GM21619 (cell line): ENCODE data around the gene DLGAP1.
"Not testable (repeated sequence)": the region's sequence is repeated elsewhere in the genome, so short reads cannot be mapped to it uniquely, and the experiment has no call there.

Experiments used
- ATAC-seq: cut with Tn5 transposase; IDR thresholded peaks from one replicate; pipeline ENCODE4 v1.9.1; 2021; ENCODE audit not compliant: unreplicated experiment

The DLGAP1 gene

DNA sequence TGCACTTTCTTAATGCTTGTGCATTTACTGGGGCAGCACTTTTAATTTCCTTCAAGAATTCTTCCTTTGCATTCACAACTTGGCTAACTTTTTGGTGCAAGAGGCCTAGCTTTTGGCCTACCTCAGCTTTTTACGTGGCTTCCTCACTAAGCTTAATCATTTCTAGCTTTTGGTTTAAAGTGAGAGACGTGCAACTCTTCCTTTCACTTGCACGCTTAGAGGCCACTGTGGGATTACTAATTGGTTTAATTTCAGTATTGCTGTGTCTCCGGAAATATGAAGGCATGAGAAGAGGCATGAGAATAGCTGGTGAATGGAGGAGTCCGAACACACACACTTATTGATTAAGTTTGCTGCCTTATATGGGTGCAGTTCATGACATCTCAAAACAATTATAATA lies 354.1 kb downstream of the DLGAP1 start:
- ATAC-seq = no peak

DNA sequence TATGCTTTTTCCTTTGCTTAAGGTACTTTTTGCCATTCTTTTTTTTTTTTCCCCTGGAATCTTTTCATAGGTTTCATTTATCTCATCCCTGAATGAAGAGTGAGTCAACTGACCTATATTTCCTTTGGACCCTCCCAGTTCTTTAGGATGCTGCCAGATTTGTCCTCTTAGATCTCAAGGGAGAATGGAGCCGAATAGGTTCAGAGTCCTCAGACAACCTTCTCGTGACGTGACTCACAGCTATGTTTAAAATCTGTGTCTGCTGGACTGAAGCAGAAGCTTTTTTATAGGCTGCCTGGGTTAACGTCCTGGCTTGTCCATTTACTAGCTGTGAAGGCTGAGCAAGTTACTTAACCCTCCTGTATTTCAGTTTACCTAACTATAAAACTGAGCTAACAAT lies 358.6 kb downstream of the DLGAP1 start:
- ATAC-seq = no peak

DNA sequence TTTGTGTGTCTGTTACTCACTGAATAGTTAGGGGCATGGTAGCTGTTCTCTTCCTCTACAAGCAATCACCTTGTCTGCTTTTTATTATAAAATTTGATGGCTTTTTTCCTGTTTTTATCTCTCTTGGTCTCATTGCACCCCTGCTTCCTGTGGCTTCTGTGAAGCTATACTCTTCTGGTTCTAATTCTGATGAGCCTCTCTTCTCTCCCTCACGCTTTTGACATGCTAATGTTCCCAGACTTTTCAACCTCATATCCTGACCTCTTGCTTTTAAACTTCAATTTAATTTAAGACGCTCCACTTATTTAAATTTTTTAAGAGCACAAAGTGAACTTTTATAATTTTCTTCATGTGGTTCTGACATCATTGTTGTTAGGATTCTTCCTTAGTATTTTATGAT lies 361.4 kb downstream of the DLGAP1 start:
- ATAC-seq = no peak

DNA sequence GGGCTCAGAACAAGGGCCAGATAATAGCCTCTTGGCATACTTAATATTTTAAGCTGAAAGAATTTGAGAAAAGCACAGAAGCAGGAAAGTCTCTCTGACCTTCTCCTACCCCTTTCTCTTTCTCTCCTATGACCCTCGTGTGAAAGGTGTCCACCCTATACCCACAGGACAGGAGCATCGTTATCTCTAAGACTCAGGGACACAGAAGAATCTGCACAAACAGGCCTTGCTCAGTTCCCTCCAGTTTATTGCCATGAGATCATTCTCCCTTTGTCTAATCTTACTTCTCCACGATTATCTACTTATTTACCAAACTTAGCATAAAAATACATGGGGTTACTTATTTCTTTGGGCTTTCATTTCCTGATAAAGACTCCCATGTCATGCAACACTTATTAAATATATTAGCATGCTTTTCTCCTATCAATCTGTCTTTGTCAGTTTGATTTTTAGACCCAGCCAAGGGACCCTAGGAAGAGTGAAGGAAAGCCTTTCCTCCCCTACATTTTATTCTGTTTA lies 370.7 kb downstream of the DLGAP1 start:
- ATAC-seq = no peak

DNA sequence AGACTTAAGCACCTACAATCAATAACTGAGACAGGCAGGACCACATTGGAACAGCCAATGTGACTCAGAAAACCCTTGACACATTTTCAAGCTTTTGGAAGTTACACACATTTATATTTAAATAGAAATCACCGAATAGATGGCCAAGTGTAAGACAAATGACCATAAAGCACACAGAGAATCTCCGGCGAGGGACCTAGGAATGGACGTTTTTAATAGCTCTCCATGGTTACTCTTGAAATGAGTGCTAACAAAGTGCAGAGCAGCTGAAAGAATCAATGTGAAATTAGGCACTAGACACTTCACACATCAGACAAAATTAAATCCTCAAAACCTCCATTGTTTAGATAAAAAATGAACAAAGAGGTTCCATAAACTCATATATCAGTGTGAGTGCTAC lies 376.9 kb downstream of the DLGAP1 start:
- no peak for ATAC-seq

DNA sequence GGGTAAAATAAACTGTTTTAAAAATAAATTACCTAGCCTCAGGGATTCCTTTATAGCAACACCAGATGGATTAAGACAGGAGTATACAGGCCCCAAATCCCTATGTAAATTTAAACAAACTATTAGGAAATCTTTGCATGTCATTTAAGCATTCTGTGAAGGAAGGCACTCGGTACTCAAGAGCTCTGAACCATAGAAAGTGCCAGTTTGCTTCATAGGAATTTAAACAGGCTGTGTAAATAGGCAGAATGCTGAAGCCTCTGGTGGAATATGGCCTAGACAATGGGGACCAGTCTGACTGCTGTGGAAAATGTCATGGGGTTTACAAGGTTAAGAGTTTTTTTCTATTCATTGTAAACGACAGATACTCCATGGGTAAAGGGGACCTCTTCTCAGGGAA lies 377.4 kb downstream of the DLGAP1 start:
- no peak for ATAC-seq

DNA sequence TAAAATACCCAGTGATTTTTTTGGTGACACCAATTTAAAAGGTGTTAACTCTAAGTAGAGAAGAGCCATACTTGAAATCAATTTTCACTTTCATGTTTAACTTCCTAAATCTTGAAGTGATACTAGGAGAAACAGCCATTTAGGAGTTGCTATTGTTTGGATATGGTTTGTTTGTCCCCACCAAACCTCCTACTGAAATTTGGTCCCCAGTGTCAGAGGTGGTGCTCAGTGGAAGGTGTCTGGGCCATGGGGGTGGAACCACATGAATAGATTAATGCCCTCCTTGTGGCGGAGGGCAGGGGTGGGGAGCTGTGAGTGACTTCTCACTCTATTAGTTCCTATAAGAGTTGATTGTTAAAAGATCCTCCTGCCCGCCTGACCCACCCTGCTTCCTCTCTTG lies 377.9 kb downstream of the DLGAP1 start:
- ATAC-seq = no peak

DNA sequence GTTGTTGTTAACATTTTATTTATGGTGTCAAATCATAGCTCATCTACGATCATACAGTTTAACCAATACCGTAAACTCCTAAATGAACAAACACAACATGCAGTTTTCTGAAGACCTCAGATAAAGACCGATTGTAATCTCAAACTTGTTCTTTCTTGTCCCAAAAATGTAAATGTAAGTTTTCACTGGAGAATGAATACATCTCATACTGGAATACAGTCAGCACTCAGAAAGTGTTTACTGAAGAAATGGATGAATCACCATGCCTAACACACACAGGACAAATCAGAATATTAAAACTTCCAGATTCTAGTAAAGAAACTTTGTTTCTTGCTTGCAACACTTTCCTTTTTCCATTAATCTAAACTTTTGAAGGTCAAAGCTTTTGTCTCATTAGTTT lies 380.5 kb downstream of the DLGAP1 start:
- no peak for ATAC-seq

DNA sequence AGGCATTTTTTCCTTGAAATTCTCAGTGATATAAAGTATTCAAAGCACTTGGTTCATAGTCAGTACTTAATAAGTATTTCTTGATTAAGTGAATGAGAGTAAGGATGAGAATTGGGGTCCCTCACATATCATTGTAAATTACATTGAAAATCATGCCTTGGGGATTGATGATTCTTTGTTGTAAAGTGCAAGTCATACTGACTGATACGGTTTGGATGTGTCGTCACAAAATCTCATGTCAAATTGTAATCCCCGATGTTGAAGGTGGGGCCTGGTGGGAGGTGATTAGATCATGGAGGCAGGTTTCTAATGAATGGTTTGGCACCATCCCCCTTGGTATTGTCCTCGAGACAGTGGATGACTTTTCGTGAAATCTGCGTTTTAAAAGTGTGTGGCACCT lies 385.9 kb downstream of the DLGAP1 start:
- ATAC-seq = no peak

DNA sequence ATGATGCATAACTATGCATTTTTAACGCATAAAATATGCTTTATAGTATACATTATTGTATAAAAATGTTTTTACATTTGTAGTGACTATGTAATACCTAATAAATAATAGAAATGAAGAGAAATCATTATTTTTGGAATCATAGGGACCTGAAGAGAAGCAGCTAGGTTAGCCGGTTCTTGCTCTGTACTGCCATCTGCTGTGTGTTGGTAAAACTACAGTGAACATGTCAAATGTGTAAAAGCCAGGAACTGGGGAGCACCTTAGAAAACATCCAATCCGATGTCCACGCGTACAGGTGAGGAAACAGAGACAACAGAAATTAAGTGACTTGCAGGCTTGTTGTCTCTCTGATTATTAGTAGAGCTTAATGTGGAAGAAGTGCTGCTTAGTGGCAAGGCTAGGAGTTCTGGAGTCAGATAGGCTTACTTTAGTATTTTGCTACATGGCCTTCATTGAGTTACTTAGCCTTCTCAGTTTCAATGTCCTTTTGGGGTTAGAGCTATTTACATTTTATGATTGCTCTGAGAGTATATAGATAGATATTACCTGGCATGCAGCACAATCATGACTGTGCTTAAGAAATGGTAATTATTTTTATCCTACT lies 386.5 kb downstream of the DLGAP1 start:
- ATAC-seq = peak; percentile 73

DNA sequence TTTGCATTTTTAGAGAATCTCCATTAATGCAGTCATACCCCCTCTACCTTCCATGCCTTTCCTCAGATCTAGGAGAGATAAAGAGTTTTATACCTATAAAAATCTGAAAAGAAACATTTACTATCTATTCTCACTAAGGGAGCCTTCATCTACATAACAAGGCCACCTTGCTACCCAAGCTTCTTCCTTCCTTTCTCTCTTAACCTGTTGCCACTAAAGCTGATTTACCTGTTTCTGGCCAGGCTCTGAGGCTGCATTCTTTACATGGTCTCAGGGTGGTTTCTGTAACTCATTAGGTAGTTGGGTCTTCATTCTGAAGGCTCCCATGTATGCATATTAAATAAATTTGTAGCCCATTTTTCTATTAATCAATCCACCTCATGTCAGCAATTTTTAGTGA lies 391.6 kb downstream of the DLGAP1 start:
- no peak for ATAC-seq

DNA sequence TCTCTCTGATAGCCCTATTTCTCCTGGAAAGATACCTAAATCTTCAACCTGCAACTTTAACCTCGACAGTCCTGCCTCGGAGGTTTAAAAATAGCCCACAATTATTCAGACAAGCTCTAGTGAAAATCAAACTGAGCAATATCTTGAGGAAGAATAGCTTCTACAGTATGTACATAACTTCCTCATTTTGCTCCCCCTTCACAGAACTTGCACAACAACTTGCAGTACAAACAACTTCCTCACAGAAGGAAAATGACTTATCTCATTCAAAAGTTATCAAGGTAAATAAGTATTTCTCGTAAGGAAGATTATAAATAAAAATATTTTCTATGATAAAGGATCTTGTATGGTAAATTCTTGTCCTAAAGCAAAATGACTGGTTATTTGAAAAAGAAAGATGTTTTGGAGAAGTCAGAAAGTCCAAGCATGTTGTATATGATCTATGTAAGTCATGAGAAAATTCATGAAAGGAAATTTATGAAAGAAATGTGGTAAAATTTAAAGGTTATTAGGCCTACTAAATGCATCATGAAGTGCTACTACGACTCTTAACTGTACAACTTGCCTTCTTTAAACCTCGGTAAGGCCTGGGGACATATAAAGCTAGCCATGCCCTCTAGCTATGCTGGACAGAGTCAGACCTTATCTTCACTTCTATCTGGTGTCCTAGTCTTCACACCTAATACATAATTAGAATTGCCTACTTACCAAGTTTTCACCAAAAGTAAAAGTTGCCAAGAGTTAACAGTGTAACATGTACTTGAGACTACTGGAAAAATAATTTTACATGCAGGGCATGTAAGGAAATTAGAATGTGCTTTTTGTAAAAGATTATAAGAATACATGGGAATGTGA lies 394.5 kb downstream of the DLGAP1 start:
- ATAC-seq = no peak

DNA sequence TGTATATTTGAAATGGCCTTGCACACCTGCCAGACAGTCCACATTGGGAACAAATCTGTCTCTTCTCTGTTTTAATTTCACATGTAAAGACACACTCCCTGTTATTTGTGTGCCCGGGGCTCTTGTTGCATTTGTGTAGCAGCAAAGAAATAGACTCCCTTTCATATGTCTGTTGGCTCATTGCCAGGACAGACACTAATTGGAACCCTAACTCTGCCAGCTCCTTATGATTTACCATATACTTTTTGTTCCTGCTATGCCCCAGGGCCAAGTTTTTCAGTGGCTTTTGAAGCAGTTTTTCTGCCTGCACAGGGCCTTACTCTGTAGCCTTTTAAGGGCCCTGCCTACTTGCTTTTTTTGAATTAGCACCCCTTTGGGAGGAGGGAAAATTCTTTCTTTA lies 396.9 kb downstream of the DLGAP1 start:
- no peak for ATAC-seq

DNA sequence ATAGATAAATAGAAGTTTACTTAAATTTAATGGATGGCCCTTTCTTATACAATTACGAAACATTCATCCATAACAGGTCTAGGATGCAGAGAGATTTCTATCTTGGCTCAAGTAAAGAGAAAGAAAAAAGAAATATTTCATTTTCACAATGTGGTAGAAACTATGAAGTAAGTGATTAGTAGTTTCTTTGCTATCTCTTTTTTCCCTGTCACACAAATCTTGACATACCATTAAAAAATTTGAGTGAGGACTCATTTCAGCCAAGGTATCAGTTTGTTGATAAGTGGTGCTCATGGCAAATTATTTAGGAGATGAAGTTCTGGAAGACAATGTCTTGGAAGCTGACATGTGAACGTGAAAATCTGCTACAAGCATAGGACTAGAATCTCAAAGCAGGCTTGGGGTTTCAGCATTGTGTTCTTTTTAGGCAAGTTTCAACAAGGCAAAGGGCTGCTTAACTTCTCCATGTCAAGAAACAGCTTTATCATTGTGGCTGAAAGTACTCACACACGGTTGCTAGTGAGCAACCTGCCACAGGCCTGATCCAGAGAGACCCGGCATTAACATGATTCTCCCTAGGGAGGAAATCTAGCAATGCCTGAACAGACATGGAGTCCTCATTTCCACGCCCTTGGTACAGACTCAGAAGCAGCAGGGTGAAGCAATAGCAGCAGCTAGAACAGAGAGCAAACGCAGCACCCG lies 414.6 kb downstream of the DLGAP1 start:
- ATAC-seq = no peak

DNA sequence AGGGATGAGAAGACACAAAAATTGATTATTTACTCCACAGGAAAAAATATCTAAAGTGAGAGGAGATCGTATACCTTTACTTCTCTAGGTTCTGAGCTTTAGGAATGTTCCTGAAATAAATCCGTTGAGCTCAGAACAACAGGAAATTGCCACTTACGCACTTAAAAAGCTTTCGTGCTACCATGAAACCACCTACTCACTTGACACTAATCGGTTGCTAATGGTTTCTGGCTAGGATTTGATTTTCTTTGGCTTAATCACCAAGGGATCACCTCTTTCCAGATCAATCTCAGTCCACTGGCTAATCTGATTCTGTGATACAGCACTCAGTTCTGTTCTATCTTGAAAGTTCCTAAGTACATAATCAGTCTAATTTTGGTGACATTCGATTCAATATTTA lies 419.6 kb downstream of the DLGAP1 start:
- no peak for ATAC-seq

DNA sequence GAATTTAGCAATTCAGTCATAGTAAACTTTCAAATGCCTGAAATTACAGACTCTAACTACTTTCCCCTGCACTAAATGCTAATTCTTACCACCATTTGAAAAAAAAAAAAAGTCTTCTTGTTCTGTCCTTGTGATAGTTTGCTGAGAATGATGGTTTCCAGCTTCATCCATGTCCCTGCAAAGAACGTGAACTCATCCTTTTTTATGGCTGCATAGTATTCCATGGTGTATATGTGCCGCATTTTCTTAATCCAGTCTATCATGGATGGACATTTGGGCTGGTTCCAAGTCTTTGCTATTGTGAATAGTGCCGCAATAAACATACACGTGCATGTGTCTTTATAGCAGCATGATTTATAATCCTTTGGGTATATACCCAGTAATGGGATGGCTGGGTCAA lies 420.3 kb downstream of the DLGAP1 start:
- ATAC-seq = not testable (repeated sequence)

DNA sequence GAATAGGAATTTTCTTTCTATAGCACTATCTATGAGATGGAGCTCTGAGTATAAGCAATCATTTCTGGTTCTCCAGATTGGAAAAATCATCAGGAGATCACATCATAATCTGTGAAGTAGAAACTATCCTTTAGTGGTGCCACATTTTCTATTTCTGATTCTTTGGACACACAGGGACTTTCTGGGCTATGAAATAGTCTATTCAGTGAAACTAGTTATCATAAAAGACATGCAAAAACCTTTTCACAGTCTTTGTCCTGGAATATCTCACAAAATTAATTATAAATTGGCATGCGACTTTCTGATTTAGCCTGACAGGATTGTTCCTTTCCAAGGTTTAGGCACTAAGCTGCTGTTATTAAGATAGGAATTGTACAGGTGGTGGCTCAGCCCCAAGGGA lies 428.6 kb downstream of the DLGAP1 start:
- no peak for ATAC-seq

DNA sequence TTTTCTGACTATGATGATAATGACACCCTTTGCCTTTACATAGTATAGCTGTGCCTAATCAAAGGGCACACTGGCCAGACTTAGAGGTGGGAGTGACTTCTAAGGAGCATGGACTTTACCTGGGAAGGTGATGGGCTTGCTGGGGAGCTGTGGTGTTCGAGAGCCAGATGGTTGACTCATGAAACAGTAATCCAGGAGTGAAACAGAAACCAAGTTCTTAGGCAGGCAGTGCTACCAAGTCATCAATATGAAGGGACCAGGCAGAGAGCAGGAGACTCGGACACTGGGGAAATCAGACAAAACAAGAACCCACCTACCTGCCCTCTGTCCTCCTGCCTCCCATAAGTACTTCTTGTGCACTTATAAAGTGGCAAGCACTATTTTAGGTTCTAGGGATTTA lies 430.4 kb downstream of the DLGAP1 start:
- no peak for ATAC-seq

DNA sequence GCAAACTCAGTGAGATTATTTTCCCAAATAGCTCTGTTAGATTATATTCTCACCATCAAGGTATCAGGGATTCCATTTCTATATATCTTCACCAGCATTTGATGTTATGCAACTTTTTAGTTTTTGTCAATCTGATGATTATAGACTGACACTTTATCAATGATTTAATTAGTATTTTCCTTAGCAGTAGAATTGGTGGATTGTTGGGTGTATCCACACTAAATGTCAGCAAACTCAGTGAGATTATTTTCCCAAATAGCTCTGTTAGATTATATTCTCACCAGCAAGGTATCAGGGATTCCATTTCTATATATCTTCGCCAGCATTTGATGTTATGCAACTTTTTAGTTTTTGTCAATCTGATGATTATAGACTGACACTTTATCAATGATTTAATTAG lies 432.4 kb downstream of the DLGAP1 start:
- ATAC-seq = not testable (repeated sequence)

DNA sequence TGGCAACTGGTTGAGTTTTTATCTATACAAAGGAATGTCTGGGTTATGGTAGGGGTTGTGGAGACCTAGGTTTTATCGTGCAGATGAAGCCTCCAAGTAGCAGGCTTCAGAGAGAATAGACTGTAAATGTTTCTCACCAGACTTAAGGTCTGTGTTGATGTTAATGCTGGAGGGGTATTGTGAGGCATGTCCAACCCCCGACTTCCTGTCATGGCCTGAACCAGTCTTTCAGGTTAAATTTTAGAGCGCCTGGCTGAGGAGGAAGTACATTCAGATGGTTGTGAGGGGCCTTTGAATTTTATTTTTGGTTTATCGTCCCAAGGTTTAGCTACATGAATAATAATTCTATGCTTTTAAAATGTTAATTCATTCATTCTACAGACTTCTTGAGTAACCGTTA lies 435.1 kb downstream of the DLGAP1 start:
- no peak for ATAC-seq

DNA sequence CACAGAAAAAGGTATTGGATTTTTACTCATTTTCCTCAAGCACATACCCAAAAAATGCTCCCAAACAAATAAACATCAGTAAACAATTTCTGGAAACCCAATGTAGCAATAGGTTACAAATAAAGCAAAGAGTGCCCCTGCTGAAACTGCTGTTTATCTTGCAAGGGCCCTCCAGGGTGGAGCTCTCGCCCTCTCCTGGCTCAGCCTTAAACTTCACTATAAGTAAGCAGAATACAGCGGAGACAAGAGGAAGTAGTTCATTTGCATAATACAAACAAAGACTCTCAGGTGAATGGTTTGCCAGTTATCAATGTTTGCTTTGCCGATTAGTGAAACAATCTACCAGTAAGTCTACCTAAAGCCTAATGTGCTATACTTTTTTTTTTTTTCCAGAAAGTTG lies 437.6 kb downstream of the DLGAP1 start:
- ATAC-seq = peak; percentile 96
